Measurements from ENCODE around the gene PDAP1. TPM values are rescaled to one million over a fixed set of nuclear protein-coding genes. Genes with fewer than 3 reads are reported as not detected.
A peak's percentile ranks its signal among the peaks of the same experiment; 100 is the strongest.

Gene PDAP1
- total and polyA plus RNA-seq, 2 of the 13 experiments (the other 11 are each of a cell fraction or from before 2014, with no cell fraction given), result 13.0 to 100 TPM

DNA sequence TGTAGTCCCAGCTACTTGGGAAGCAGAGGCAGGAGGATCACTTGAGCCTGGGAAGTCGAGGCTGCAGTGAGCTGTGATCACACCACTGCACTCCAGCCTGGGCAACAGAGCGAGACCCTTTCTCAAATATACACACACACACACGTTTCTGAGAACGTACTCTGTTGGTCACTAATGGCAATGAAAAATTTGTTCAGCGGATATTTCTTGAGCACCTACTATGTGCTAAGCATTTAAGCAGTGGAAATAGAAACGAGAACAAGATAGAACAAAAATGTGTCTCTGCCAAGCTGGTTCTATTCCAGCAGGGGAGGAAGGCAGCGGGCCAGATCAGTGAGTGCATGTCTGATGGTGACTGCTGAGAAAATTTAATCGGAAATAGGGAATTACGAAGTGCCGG lies 25.2 kb downstream of the PDAP1 start:
- Histone ChIP-seq H3K79me2 (ENCODE audit: insufficient read depth, low read length) (peaks cover 19% of the 10 kb centered on the region), H3K4me3 (replicated peaks in 1 of 3; ENCODE audit: insufficient read depth in 1 of 3, low read depth in 2 of 3, low read length in 3 of 3) (no peak overlapping the region), H2AFZ (ENCODE audit: low read length) (no peak overlapping the region), H3K4me2 (ENCODE audit: low read depth, low read length) (no peak overlapping the region), H3K36me3 (replicated peaks in 1 of 2; ENCODE audit: control insufficient read depth in 1 of 2, insufficient read depth in 2 of 2, low read length in 2 of 2) (peaks cover 4 to 20% of the 10 kb centered on the region in 2 experiments), H4K20me1 (ENCODE audit: insufficient read depth, low read length) (peaks cover 8% of the 10 kb centered on the region; the same call in 1 of the 2 replicates), H3K27me3 (ENCODE audit: control insufficient read depth in 1 of 2, insufficient read depth in 2 of 2, low read length in 2 of 2) (no peaks in the 10 kb centered on the region), H3K9me3 (ENCODE audit: low read length) (no peaks in the 10 kb centered on the region), H3K27ac (ENCODE audit: extremely low read length, insufficient read depth, low read length) (no peak overlapping the region), H3K4me1 (ENCODE audit: insufficient read depth, low read length) (peaks cover 37% of the 10 kb centered on the region), H3K9ac (ENCODE audit: insufficient read depth, low read depth, low read length) (no peak overlapping the region)
- CTCF ChIA-PET (ENCODE audit: low intra/inter-chr PET ratio, low total read pairs), result no interaction called here
- DNase-seq (ENCODE audit: low spot score), result no peak
- intact Hi-C loops (cut with micrococcal nuclease; ENCODE audit: unreplicated experiment), result no loop called here
- TF ChIP-seq HNRNPH1 (optimal IDR thresholded peaks at IDR 0.05; ENCODE audit: low read depth, low read length), result no peak
- TF ChIP-seq GTF3A (CRISPR knock-in tag; conservative IDR thresholded peaks at IDR 0.05), result no peak
- TF ChIP-seq ZNF432 (CRISPR knock-in tag; IDR thresholded peaks at IDR 0.05; ENCODE audit: borderline replicate concordance), result no peak
- TF ChIP-seq XBP1 (CRISPR knock-in tag; IDR thresholded peaks at IDR 0.05), result no peak
- no peak for TF ChIP-seq ZNF740 (CRISPR knock-in tag; IDR thresholded peaks at IDR 0.05)
- TF ChIP-seq ZKSCAN1 (IDR thresholded peaks at IDR 0.05; ENCODE audit: low read length), result peak; percentile 84
- in situ Hi-C loops (cut with HindIII; ENCODE audit: extremely low pct_ligation_motif_present, low pct_unique_long_range_greater_than_20kb), result no loop called here
- 98% methylated on average over 10 of the region's 10 CpGs for WGBS (ENCODE audit: low lambda C conversion rate)
- FAIRE-seq, result no peak
- no peak for ATAC-seq
- POLR2A ChIA-PET, result no interaction called here
- no TSS peak for BruUV-seq (replicated peaks)

DNA sequence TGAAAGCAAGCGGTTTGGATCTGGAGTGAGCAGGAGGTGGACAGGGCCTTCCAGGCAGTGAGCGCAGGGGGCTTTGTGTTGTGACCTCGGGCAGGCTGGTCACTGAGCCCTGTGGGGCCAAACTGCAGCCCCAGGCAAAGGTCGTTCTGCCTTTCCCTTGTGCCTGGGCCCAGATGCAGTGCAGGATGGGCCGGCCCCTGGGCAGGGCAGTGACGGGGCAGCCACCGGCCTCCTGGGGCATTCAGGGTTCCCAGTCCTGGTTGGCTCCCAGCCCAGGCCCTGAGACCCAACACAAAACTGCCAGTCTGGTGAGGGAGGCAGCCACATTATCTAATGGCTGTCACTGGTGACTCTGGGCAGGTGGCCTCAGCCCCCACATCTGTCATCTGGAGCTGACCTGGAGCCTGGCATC lies 26.7 kb downstream of the PDAP1 start:
- in situ Hi-C loops (cut with HindIII; ENCODE audit: extremely low pct_ligation_motif_present, low pct_unique_long_range_greater_than_20kb), result no loop called here
- ATAC-seq (peak; percentile 85), DNase-seq (ENCODE audit: low spot score) (peak; percentile 48), FAIRE-seq (peak; percentile 68)
- WGBS (ENCODE audit: low lambda C conversion rate), result 0% methylated on average over 1 of the region's 7 CpGs
- POLR2A ChIA-PET, result interaction anchor here (1.0 kb wide), 1 partner anchor 27 kb away, joined by 4 read pairs; the partner anchor contains the start of genes BUD31 and PDAP1
- no TSS peak for BruUV-seq (replicated peaks)
- Histone ChIP-seq H2AFZ (ENCODE audit: low read length) (no peak overlapping the region), H4K20me1 (ENCODE audit: insufficient read depth, low read length) (peaks cover 8% of the 10 kb centered on the region; the same call in 1 of the 2 replicates), H3K9ac (ENCODE audit: insufficient read depth, low read depth, low read length) (peak overlapping the region; percentile 63), H3K36me3 (replicated peaks in 1 of 2; ENCODE audit: control insufficient read depth in 1 of 2, insufficient read depth in 2 of 2, low read length in 2 of 2) (peaks cover 1 to 13% of the 10 kb centered on the region in 2 experiments; a peak in 3 of 5 replicates), H3K4me2 (ENCODE audit: low read depth, low read length) (peak overlapping the region; percentile 86), H3K79me2 (ENCODE audit: insufficient read depth, low read length) (peaks cover 22% of the 10 kb centered on the region), H3K4me1 (ENCODE audit: insufficient read depth, low read length) (peaks cover 37% of the 10 kb centered on the region), H3K9me3 (ENCODE audit: low read length) (no peaks in the 10 kb centered on the region), H3K27me3 (ENCODE audit: control insufficient read depth in 1 of 2, insufficient read depth in 2 of 2, low read length in 2 of 2) (no peaks in the 10 kb centered on the region), H3K4me3 (replicated peaks in 1 of 3; ENCODE audit: insufficient read depth in 1 of 3, low read depth in 2 of 3, low read length in 3 of 3) (peak overlapping the region in 1 of 3 experiments; percentile 51; a peak in 1 of 6 replicates), H3K27ac (ENCODE audit: extremely low read length, insufficient read depth, low read length) (peak overlapping the region; percentile 91)
- intact Hi-C loops (cut with micrococcal nuclease; ENCODE audit: unreplicated experiment), result no loop called here
- CTCF ChIA-PET (ENCODE audit: low intra/inter-chr PET ratio, low total read pairs), result no interaction called here
- TF ChIP-seq ZNF546 (CRISPR knock-in tag; conservative IDR thresholded peaks at IDR 0.05) (no peak), CCDC6 (CRISPR knock-in tag; IDR thresholded peaks at IDR 0.05) (no peak), DNMT3B (CRISPR knock-in tag; conservative IDR thresholded peaks at IDR 0.05) (no peak), ZNF441 (CRISPR knock-in tag; IDR thresholded peaks at IDR 0.05; ENCODE audit: borderline replicate concordance) (no peak), SIX1 (CRISPR knock-in tag; IDR thresholded peaks at IDR 0.05; ENCODE audit: borderline replicate concordance) (no peak), IKZF4 (CRISPR knock-in tag; IDR thresholded peaks at IDR 0.05; ENCODE audit: borderline replicate concordance, low read depth, not compliant biosample characterization) (no peak), EHMT2 (IDR thresholded peaks at IDR 0.05; ENCODE audit: borderline replicate concordance, low read depth, low read length) (no peak), CHD4 (IDR thresholded peaks at IDR 0.05; ENCODE audit: borderline replicate concordance, low read length) (no peak), ZBTB1 (CRISPR knock-in tag; IDR thresholded peaks at IDR 0.05; ENCODE audit: borderline replicate concordance) (no peak), SSRP1 (CRISPR knock-in tag; IDR thresholded peaks at IDR 0.05) (no peak), ELF1 (CRISPR knock-in tag; IDR thresholded peaks at IDR 0.05) (no peak), ZNF652 (CRISPR knock-in tag; IDR thresholded peaks at IDR 0.05; ENCODE audit: borderline replicate concordance, low read depth) (no peak)
- TF ChIP-seq, protein P1, sequence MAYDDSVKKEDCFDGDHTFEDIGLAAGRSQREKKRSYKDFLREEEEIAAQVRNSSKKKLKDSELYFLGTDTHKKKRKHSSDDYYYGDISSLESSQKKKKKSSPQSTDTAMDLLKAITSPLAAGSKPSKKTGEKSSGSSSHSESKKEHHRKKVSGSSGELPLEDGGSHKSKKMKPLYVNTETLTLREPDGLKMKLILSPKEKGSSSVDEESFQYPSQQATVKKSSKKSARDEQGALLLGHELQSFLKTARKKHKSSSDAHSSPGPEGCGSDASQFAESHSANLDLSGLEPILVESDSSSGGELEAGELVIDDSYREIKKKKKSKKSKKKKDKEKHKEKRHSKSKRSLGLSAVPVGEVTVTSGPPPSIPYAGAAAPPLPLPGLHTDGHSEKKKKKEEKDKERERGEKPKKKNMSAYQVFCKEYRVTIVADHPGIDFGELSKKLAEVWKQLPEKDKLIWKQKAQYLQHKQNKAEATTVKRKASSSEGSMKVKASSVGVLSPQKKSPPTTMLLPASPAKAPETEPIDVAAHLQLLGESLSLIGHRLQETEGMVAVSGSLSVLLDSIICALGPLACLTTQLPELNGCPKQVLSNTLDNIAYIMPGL (CRISPR knock-in tag; IDR thresholded peaks at IDR 0.05; ENCODE audit: borderline replicate concordance in 1 of 2, low read depth in 1 of 2), result no peak; a peak in 1 of 4 replicates
